Esophagus (tissue), 2 donors: ENCODE data around the gene ADARB2. TPM values are rescaled to one million over a fixed set of nuclear protein-coding genes. Genes with fewer than 3 reads are reported as not detected.

Source experiments
- H3K27ac ChIP-seq, 2 donors: one replicate each; pipeline ENCODE4 v1.5.1; 2013; ENCODE audit warnings: low read depth in 2 of 2, mild to moderate bottlenecking in 2 of 2, inconsistent platforms in 1 of 2, low read length in 1 of 2, moderate library complexity in 1 of 2
- H3K27me3 ChIP-seq, 2 donors: one replicate each; pipeline ENCODE4 v1.6.1; 2013; ENCODE audit warnings: low read length in 2 of 2, control low read depth in 1 of 2, mild to moderate bottlenecking in 1 of 2; ENCODE audit not compliant: insufficient read depth in 2 of 2, control insufficient read depth in 1 of 2
- H3K36me3 ChIP-seq, 2 donors: one replicate each; pipeline ENCODE4 v1.6.1; 2013; ENCODE audit warnings: low read length in 1 of 2; ENCODE audit not compliant: control insufficient read depth in 2 of 2, insufficient read depth in 2 of 2
- H3K4me1 ChIP-seq, 2 donors: one replicate each; pipeline ENCODE4 v1.6.1; 2013; ENCODE audit warnings: low read length in 1 of 2; ENCODE audit not compliant: control insufficient read depth in 2 of 2, insufficient read depth in 2 of 2
- H3K4me3 ChIP-seq, 2 donors: one replicate each; pipeline ENCODE4 v1.5.1; 2013; ENCODE audit warnings: low read length in 2 of 2, mild to moderate bottlenecking in 2 of 2, low read depth in 1 of 2, moderate library complexity in 1 of 2
- H3K9me3 ChIP-seq, 2 donors: one replicate each; pipeline ENCODE4 v1.6.1; 2013; ENCODE audit warnings: mild to moderate bottlenecking in 2 of 2, low read depth in 1 of 2, low read length in 1 of 2, moderate library complexity in 1 of 2; ENCODE audit not compliant: control insufficient read depth in 2 of 2, insufficient read depth in 1 of 2
- WGBS, 2 donors: extraction: QIAGEN DNeasy Blood & Tissue Kit; methylation state at CpG; one replicate each; pipeline ENCODE4 v1.1.7; 2013; 5-methylcytosine and 5-hydroxymethylcytosine counted together
- polyA plus RNA-seq, 2 donors: library from polyadenylated mRNA; stranded (reverse); fragments of 200-250 nt; gene quantifications; one replicate each; pipeline ENCODE4 v1.2.3, GENCODE V29; 2013
- donor health status: healthy with polysubstance abuse.
- donor health status: Bipolar disorder and iron deficiency.

ADARB2 gene
- polyA plus RNA-seq, 2 donors = 0.33 to 0.65 TPM

DNA sequence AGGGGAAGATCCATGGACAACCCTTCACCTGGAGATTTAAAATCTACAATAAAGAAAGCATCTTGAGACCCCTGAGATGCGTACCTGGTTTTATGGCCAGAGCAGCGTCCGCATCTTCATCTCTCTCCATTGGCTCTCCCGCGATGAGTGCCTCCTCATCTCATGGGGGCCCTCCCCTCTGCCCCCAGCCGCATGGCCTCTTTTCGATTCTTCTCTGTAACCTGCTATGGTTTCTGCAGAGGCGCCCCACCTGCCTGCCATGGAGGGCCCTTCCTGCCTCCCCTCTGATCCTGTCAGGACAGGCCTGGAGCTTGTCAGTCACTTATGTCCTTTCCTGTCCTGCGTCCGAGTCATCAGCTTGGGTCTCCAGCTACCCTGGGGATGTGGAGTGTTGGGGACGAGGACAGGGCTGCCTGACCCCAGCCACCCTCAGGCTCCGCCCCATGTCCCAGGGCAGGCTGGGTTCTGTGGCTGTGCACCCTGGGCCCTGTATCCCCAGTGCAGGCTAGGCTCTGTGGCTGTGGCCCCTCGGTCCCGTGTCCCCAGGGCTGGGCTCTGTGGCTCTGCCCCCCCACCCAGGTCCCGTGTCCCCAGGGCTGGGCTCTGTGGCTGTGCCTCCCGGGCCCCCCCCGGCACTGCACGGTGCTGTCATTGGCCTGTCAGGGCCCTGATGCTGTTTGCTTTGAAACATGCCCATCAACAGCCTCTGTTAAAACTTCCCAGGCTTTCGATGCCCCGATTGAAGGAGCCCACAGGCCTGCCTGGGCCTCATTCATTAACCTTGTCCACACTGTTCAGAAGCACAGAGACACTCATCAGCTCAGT, 581.3 kb downstream of the ADARB2 start:
- Histone ChIP-seq H3K27me3 (no peaks in the 10 kb centered on the region), H3K36me3 (no peaks in the 10 kb centered on the region), H3K4me1 (peaks cover 0 to 2% of the 10 kb centered on the region in 2 donors), H3K4me3 (no peak overlapping the region), H3K27ac (no peak overlapping the region), H3K9me3 (peaks cover 0 to 5% of the 10 kb centered on the region in 2 donors)
- WGBS, 2 donors = 86 to 89% methylated on average over 20 of the region's 20 CpGs

DNA sequence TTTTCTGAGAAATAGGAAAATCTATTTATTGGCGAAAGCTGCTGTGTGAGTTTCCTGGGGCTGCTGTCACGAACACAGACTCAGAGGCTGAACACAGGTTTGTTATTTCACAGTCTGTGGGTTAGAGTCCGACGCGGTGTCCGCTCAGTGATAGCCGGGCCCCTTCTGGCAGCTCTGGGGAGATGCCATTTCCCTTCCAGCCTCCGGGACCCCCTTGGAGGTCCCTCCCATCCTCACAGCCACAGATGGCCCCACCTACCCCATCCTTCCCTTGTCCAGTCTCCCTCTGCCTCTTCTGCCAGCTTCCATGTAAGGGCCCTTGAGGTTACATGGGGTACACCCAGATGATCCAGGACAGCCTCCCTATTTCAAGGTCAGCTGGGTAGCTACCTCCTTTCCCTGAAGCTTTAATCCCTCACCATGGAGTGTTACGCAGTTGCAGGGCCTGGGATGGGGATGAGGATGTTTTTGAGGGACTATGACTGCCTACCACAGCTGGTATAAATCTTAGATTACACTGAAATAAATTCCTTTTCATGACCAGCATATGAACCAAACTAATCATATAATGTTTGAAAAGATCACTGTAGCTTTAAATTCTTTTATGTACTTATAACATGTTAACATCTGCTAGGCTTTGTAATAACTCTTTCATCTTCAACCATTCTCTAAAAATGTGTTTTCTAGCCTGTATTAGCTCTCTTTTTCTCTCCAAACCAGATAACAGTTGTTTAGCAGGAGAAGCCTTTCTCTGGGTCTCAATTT, 582.6 kb downstream of the ADARB2 start:
- Histone ChIP-seq H3K27me3 (no peaks in the 10 kb centered on the region), H3K36me3 (no peaks in the 10 kb centered on the region), H3K4me3 (no peak overlapping the region), H3K9me3 (peaks cover 0 to 2% of the 10 kb centered on the region in 2 donors), H3K27ac (no peak overlapping the region), H3K4me1 (peaks cover 0 to 6% of the 10 kb centered on the region in 2 donors)
- 79 to 80% methylated on average over 9 of the region's 9 CpGs for WGBS, 2 donors

DNA sequence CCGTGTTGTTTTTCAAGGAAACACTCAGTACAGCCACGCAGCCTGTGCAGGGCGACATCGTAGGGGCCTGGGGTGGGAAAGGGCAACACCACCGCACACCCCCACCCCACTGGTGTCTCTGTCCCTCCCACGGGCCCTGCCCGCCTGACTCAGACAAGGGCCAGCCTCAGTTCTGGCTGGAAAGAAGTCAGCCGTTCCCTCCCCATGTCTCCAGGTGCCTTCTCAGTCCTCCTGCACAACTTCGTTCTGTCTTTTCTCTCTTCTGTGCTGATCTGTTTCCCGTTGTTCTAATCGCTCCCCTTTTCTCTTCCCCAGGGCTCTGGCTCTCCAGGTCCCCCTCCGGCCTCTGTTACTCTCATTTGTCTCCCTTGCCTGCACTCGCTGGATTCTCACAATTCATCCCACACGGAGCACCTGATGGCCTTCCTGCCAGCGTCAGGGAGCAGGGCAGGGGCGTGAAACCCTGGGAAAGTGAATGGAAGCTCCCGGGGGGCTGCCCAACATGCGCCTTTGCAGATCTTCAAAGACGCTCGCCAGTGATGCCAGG, 583.4 kb downstream of the ADARB2 start:
- Histone ChIP-seq H3K4me1 (peaks cover 0 to 6% of the 10 kb centered on the region in 2 donors), H3K27me3 (no peaks in the 10 kb centered on the region), H3K27ac (no peak overlapping the region), H3K36me3 (no peaks in the 10 kb centered on the region), H3K9me3 (no peaks in the 10 kb centered on the region), H3K4me3 (no peak overlapping the region)
- 76 to 80% methylated on average over 20 of the region's 20 CpGs for WGBS, 2 donors

DNA sequence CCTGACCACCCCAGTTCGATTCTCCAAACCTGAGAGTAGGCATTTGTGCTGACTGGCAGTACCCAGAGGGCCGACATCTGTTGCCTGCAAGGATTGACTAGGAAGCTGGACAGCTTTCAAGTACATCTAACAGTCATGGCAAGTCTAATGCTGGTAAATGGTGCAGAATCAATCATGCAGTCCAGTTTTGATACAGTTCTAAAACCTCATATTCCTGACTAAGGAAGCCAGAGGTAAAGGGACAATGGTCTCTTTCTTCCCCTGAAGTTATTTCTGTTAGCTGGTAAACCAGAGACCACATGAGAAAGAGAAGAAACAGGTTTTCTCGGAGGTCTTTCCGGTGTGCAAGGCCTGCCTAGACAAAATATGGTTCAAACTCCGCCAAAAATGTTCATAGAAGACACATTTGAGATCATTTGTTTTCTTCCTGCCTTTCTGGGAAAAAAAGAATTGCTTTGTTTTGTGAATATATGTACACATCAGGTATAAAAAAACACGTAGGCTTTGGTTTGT, 584.0 kb downstream of the ADARB2 start:
- Histone ChIP-seq H3K27ac (no peak overlapping the region), H3K4me3 (no peak overlapping the region), H3K27me3 (no peaks in the 10 kb centered on the region), H3K4me1 (peaks cover 0 to 6% of the 10 kb centered on the region in 2 donors), H3K36me3 (no peaks in the 10 kb centered on the region), H3K9me3 (no peaks in the 10 kb centered on the region)
- WGBS, 2 donors = 85 to 90% methylated on average over 6 of the region's 6 CpGs

DNA sequence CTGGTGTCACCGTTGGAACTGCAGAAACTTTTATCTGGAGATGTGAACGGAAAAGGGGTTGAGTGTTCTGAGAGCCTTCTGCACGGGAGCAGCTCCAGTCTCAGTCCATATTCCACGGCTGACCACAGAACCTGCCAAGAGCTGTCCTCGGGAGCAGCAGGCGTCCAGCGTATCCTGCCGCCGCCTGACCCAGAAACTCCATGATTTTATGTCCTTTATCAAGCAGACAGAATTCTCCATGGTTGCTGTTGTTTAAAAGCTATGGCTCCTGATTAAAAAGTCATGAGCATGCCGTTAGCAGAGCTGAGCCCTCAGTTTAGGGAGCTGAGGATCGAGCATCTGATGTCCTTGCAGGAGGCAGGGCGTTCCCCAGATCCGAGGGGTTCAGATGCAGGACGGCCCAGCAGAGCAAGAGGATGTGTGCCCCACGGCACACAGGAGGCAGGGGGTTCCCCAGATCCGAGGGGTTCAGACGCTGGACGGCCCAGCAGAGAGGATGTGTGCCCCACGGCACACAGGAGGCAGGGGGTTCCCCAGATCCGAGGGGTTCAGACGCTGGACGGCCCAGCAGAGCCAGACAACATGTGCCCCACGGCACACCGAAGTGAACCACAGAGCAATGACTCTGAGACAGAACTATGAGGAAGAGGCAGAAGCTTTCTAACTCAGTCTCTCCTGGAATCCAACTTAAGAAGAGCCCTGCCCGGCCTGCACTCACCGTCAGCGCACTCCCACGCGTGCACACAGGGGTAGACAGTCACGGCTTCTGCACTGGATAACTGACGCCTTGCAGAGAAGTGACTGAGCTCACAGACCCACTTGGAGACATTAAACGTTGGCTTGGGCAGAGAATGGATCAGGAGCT, 584.7 kb downstream of the ADARB2 start:
- Histone ChIP-seq H3K9me3 (no peaks in the 10 kb centered on the region), H3K36me3 (no peaks in the 10 kb centered on the region), H3K4me3 (no peak overlapping the region), H3K4me1 (peaks cover 0 to 6% of the 10 kb centered on the region in 2 donors), H3K27me3 (no peaks in the 10 kb centered on the region), H3K27ac (no peak overlapping the region)
- WGBS, 2 donors = 90% methylated on average over 32 of the region's 32 CpGs

DNA sequence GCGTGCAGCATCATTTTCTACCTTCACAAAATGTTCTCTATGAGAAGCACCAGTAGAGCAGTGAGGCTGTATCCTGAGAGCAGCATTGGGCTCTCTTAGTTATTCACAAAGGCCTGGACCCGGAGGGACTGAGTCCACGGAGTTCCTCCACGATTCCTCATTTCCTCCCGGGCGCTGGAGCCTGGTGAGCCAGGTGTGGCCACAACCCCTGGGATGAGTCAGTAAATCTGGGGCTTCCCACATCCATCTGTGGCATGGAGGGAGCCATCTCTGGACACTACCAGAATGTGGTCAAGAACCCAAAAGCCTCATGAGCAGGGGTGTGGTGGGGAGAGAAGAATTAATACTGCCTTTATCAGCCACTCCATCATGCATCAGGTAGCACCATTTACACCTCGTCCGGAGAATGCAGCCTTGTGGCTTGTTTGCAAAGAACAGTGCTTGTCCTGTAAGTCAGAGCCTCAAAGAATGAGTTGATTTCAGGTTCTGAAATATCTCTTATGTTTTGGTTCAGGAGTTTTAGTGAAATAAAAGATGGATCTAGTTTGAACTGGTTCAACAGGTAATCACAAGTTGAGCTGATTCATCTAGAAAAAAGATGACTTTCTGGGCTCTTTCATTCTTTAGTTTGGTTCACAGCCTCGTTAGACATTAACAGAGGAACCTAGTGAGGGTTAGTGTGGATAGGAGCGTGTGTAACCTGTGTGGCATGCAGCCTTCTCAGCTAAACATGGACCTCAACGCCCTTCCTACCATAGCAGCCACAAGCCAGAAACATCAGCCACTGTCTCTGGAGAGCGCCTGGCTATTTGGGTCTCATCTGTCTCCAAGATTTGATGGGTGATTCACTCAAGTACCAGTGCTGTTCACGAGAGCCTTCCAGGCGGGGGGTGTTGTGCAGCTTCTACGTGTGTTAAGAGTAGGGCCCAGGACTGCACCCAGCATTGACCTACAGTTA, 586.0 kb downstream of the ADARB2 start:
- no peaks in the 10 kb centered on the region for H3K36me3 ChIP-seq
- H3K9me3 ChIP-seq = peaks cover 0 to 6% of the 10 kb centered on the region in 2 donors
- H3K4me3 ChIP-seq = no peak overlapping the region
- H3K27ac ChIP-seq = no peak overlapping the region
- peaks cover 0 to 6% of the 10 kb centered on the region in 2 donors for H3K4me1 ChIP-seq
- H3K27me3 ChIP-seq = no peaks in the 10 kb centered on the region
- 59 to 63% methylated on average over 15 of the region's 15 CpGs for WGBS, 2 donors

DNA sequence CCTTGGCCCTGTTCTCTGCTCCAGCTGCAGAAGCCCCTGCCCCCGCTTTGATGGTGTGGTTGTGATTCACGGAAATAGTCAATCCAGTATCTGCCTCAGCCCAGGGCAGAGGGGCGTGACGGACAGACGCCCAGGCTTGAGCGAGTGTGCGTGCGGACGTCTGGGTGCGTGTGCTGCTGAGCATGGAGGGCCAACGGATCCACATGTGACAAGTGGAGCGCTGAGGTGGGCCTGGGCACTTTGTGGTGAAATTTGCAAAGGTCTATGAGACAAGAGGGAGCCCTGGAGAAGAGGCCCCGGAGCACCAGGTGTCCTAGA, 586.7 kb downstream of the ADARB2 start:
- peaks cover 0 to 8% of the 10 kb centered on the region in 2 donors for H3K9me3 ChIP-seq
- no peaks in the 10 kb centered on the region for H3K27me3 ChIP-seq
- no peak overlapping the region for H3K27ac ChIP-seq
- WGBS, 2 donors = 88% methylated on average over 13 of the region's 13 CpGs
- no peaks in the 10 kb centered on the region for H3K36me3 ChIP-seq
- peaks cover 0 to 6% of the 10 kb centered on the region in 2 donors for H3K4me1 ChIP-seq
- no peak overlapping the region for H3K4me3 ChIP-seq

DNA sequence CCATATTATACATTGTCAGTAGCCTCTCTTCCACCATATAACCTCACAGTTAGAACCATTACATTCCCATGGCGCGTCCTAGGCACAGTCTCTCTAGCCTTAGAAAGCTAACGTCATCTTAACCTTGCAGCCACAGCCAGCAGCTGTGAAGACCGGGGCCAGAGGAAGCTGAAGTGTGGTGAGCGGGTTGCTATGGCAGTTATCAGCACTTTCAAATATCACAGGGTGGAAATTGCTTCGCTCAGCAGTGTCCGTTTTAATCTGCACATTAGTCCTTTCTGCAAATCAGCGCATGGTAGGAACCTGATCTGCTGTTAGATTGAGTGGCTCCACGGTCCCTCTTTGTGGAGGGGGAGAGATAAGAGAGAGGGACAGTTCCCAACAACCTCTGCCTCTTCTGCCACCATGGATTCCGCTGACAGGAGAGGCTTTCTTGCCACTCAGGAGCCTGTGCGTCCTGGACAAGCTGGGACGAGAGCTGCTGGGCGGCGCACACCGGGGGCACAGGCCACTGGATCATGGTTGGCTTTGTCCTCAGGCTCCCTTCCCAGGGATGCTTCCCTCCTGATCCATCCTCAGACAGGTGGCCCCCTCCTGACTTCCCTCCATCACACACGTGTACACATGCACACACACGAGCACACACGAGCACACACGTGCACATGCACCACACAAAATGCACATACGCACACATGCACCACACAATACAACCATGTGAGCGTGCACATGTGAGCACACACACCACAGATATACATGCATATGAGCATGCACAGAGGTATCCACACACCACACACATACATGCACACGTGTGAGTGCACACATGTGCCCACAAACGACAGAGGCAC, 587.3 kb downstream of the ADARB2 start:
- Histone ChIP-seq H3K27ac (no peak overlapping the region), H3K9me3 (peaks cover 0 to 8% of the 10 kb centered on the region in 2 donors), H3K4me3 (no peak overlapping the region), H3K4me1 (peaks cover 0 to 6% of the 10 kb centered on the region in 2 donors), H3K36me3 (no peaks in the 10 kb centered on the region), H3K27me3 (no peaks in the 10 kb centered on the region)
- WGBS, 2 donors = 71 to 73% methylated on average over 23 of the region's 23 CpGs
